ENCODE measurements around the gene KTN1.

Gene KTN1

DNA sequence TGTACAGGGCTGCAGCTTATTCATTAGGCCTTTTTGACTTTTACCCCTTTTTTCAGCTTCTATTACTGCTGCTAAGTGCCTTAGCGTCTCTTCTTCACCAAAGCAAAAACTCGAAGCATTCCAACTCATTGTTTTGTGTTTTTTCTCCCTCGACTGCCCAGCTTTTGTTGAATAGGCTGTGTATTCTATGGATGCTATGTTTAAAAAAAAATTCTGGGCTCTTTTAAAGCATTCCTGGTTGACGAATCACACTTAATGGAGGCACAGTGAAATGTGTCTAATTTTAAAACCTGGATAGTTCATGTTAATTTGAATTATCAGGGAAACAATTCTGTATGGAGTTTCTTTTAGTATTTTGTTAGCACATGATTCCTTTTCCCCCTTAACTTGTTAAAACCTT is 29.7 kb downstream of the KTN1 start:
- no peak overlapping the region for H3K27ac ChIP-seq (ENCODE audit: low read length)
- no peaks in the 10 kb centered on the region for H3K36me3 ChIP-seq (ENCODE audit: control insufficient read depth in 2 of 2, insufficient read depth in 2 of 2, low read length in 2 of 2)
- H3K4me1 ChIP-seq (ENCODE audit: control insufficient read depth, insufficient read depth, low read length), result no peaks in the 10 kb centered on the region
- no peaks in the 10 kb centered on the region for H3K27me3 ChIP-seq (ENCODE audit: control insufficient read depth in 1 of 2, insufficient read depth in 2 of 2, low read length in 2 of 2)
- H3K9me3 ChIP-seq (ENCODE audit: control insufficient read depth in 2 of 2, low read length in 2 of 2), result no peaks in the 10 kb centered on the region
- no peak overlapping the region for H3K9ac ChIP-seq (ENCODE audit: low read length in 2 of 2)
- no peak overlapping the region for H3K4me3 ChIP-seq (ENCODE audit: low read length in 2 of 2)

DNA sequence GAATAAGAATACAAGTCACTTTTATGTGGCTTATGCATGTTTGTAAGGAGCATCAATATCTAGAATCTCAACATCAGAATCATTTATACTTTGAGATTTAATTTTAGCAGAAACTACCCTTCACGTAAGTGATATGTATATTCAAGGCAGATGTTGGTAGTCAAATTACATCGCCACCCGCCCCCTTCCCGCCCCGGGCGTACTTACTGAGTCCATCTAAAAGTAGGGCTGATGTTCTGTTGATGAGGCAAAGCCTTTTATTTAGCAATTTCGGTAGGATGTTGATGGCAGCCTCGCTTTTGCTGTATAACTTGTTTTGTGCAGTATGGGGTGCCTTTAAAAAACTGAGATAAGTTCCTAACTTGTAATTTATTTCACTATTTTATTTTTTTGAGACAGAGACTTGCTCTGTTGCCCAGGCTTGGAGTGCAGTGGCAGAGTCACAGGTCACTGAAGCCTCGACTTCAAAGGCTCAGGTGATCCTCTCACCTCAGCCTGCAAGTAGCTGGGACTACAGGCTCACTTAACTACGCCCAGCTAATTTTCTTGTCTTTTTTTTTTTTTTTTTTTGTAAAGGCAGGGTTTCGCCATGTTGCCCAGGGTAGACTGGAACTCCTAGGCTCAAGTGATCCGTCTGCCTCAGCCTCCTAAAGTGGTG is 30.8 kb downstream of the KTN1 start:
- H3K4me1 ChIP-seq (ENCODE audit: control insufficient read depth, insufficient read depth, low read length), result no peaks in the 10 kb centered on the region
- H3K9ac ChIP-seq (ENCODE audit: low read length in 2 of 2), result no peak overlapping the region
- no peaks in the 10 kb centered on the region for H3K9me3 ChIP-seq (ENCODE audit: control insufficient read depth in 2 of 2, low read length in 2 of 2)
- no peak overlapping the region for H3K27ac ChIP-seq (ENCODE audit: low read length)
- no peak overlapping the region for H3K4me3 ChIP-seq (ENCODE audit: low read length in 2 of 2)
- H3K27me3 ChIP-seq (ENCODE audit: control insufficient read depth in 1 of 2, insufficient read depth in 2 of 2, low read length in 2 of 2), result no peaks in the 10 kb centered on the region
- H3K36me3 ChIP-seq (ENCODE audit: control insufficient read depth in 2 of 2, insufficient read depth in 2 of 2, low read length in 2 of 2), result no peaks in the 10 kb centered on the region

DNA sequence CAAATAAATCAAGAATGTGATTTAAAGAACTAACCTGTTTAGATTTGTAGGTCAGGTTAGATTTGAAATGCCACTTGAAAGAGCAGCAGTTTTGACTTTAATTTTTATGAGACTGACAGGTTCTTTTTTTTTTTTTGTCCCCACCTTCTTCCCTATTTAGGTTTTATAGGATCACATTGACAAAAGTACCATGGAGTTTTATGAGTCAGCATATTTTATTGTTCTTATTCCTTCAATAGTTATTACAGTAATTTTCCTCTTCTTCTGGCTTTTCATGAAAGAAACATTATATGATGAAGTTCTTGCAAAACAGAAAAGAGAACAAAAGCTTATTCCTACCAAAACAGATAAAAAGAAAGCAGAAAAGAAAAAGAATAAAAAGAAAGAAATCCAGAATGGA is 31.9 kb downstream of the KTN1 start:
- H3K9me3 ChIP-seq (ENCODE audit: control insufficient read depth in 2 of 2, low read length in 2 of 2), result no peaks in the 10 kb centered on the region
- H3K27ac ChIP-seq (ENCODE audit: low read length), result no peak overlapping the region
- no peak overlapping the region for H3K9ac ChIP-seq (ENCODE audit: low read length in 2 of 2)
- H3K27me3 ChIP-seq (ENCODE audit: control insufficient read depth in 1 of 2, insufficient read depth in 2 of 2, low read length in 2 of 2), result no peaks in the 10 kb centered on the region
- no peak overlapping the region for H3K4me3 ChIP-seq (ENCODE audit: low read length in 2 of 2)
- H3K36me3 ChIP-seq (ENCODE audit: control insufficient read depth in 2 of 2, insufficient read depth in 2 of 2, low read length in 2 of 2), result no peaks in the 10 kb centered on the region
- H3K4me1 ChIP-seq (ENCODE audit: control insufficient read depth, insufficient read depth, low read length), result no peaks in the 10 kb centered on the region

DNA sequence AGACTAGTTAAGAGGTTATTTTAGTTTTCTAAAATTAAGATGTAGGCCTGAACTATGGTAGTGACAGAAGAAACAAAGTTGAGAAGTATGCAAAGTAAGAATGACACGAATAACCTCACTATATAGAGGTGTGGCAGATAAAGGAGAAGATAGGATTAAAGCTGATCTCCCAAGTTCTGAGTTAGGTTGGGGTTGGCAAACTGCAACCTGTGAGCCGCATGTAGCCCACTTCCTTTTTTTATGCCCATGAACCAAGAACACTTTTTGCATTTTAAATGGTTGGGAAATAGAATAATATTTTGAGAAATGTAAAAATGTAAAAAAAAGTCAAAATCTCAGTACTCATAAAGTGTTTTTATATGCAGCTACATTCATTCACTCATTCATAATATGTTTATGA is 34.3 kb downstream of the KTN1 start:
- H3K9ac ChIP-seq (ENCODE audit: low read length in 2 of 2), result no peak overlapping the region
- H3K36me3 ChIP-seq (ENCODE audit: control insufficient read depth in 2 of 2, insufficient read depth in 2 of 2, low read length in 2 of 2), result peaks cover 5 to 13% of the 10 kb centered on the region in 2 donors
- no peaks in the 10 kb centered on the region for H3K9me3 ChIP-seq (ENCODE audit: control insufficient read depth in 2 of 2, low read length in 2 of 2)
- H3K4me1 ChIP-seq (ENCODE audit: control insufficient read depth, insufficient read depth, low read length), result no peaks in the 10 kb centered on the region
- H3K27ac ChIP-seq (ENCODE audit: low read length), result no peak overlapping the region
- no peak overlapping the region for H3K4me3 ChIP-seq (ENCODE audit: low read length in 2 of 2)
- H3K27me3 ChIP-seq (ENCODE audit: control insufficient read depth in 1 of 2, insufficient read depth in 2 of 2, low read length in 2 of 2), result no peaks in the 10 kb centered on the region

DNA sequence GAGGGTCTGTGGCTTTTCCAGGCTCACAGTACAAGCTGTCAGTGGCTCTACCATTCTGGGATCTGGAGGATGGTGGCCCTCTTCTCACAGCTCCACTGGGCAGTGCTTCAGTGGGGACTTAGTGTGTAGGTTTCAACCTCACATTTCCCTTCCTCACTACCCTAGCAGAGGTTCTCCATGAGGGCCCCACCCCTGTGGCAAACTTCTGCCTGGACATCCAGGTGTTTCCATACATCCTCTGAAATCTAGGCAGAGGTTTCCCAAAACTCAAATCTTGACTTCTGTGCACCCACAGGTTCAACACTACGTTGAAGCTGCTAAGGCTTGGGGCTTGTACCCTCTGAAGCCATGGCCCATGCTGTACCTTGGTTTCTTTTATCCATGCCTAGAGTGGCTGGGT is 40.3 kb downstream of the KTN1 start:
- peaks cover 15 to 36% of the 10 kb centered on the region in 2 donors for H3K36me3 ChIP-seq (ENCODE audit: control insufficient read depth in 2 of 2, insufficient read depth in 2 of 2, low read length in 2 of 2)
- H3K9me3 ChIP-seq (ENCODE audit: control insufficient read depth in 2 of 2, low read length in 2 of 2), result no peaks in the 10 kb centered on the region
- no peak overlapping the region for H3K27ac ChIP-seq (ENCODE audit: low read length)
- H3K4me3 ChIP-seq (ENCODE audit: low read length in 2 of 2), result no peak overlapping the region
- no peak overlapping the region for H3K9ac ChIP-seq (ENCODE audit: low read length in 2 of 2)
- H3K27me3 ChIP-seq (ENCODE audit: control insufficient read depth in 1 of 2, insufficient read depth in 2 of 2, low read length in 2 of 2), result no peaks in the 10 kb centered on the region
- H3K4me1 ChIP-seq (ENCODE audit: control insufficient read depth, insufficient read depth, low read length), result no peaks in the 10 kb centered on the region

DNA sequence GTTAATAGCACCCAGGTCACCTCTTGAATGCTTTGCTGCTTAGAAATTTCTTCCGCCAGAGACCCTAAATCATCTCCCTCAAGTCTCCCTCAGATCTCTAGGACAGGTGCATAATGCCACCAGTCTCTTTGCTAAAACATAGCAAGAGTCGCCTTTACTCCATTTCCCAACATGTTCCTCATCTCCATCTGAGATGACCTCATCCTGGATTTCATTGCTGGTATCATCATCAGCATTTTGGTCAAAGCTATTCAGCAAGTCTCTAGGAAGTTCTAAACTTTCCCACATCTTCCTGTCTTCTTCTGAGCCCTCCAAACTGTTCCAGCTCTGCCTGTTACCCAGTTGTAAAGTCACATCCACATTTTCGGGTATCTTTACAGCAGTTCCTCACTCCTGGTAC is 41.0 kb downstream of the KTN1 start:
- H3K27ac ChIP-seq (ENCODE audit: low read length), result no peak overlapping the region
- no peaks in the 10 kb centered on the region for H3K27me3 ChIP-seq (ENCODE audit: control insufficient read depth in 1 of 2, insufficient read depth in 2 of 2, low read length in 2 of 2)
- no peak overlapping the region for H3K9ac ChIP-seq (ENCODE audit: low read length in 2 of 2)
- H3K36me3 ChIP-seq (ENCODE audit: control insufficient read depth in 2 of 2, insufficient read depth in 2 of 2, low read length in 2 of 2), result peaks cover 15 to 36% of the 10 kb centered on the region in 2 donors
- no peak overlapping the region for H3K4me3 ChIP-seq (ENCODE audit: low read length in 2 of 2)
- no peaks in the 10 kb centered on the region for H3K9me3 ChIP-seq (ENCODE audit: control insufficient read depth in 2 of 2, low read length in 2 of 2)
- H3K4me1 ChIP-seq (ENCODE audit: control insufficient read depth, insufficient read depth, low read length), result no peaks in the 10 kb centered on the region

DNA sequence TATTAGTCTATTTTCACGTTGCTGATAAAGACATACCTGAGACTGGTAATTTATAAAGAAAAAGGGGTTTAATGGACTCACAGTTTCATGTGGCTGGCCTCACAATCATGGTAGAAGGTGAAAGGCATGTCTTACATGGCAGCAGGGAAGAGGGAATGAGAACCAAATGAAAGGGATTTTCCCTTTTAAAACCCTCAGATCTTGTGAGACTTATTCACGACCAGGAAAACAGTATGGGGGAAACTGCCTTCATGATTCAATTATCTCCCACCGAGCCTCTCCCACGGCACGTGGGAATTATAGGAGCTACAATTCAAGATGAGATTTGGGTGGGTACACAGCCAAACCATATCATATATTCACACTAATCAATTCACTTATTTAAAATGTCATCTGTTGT is 41.4 kb downstream of the KTN1 start:
- no peak overlapping the region for H3K9ac ChIP-seq (ENCODE audit: low read length in 2 of 2)
- no peak overlapping the region for H3K27ac ChIP-seq (ENCODE audit: low read length)
- H3K4me1 ChIP-seq (ENCODE audit: control insufficient read depth, insufficient read depth, low read length), result no peaks in the 10 kb centered on the region
- H3K27me3 ChIP-seq (ENCODE audit: control insufficient read depth in 1 of 2, insufficient read depth in 2 of 2, low read length in 2 of 2), result no peaks in the 10 kb centered on the region
- H3K9me3 ChIP-seq (ENCODE audit: control insufficient read depth in 2 of 2, low read length in 2 of 2), result no peaks in the 10 kb centered on the region
- no peak overlapping the region for H3K4me3 ChIP-seq (ENCODE audit: low read length in 2 of 2)
- H3K36me3 ChIP-seq (ENCODE audit: control insufficient read depth in 2 of 2, insufficient read depth in 2 of 2, low read length in 2 of 2), result peaks cover 15 to 36% of the 10 kb centered on the region in 2 donors

DNA sequence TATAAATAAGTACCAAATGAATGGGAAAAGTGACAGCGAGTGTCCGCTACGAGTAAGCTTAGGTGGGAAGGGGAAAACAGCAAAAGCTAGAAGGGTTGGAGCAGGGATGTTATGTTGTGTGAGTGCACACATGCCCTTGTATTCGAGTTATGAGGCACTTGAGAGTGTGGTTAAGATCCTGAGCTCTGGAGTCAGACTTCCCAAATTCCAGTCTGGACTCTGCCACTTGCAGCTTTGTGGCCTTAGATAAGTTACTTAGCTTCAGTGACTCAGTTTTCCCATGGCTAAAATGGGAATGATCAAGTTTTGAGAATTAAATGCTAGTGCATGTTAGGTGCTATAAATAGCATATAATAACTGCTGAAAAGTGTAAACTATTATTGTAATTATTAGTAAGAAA is 44.9 kb downstream of the KTN1 start:
- Histone ChIP-seq H3K4me3 (ENCODE audit: low read length in 2 of 2) (no peak overlapping the region), H3K36me3 (ENCODE audit: control insufficient read depth in 2 of 2, insufficient read depth in 2 of 2, low read length in 2 of 2) (peaks cover 19 to 23% of the 10 kb centered on the region in 2 donors), H3K27ac (ENCODE audit: low read length) (no peak overlapping the region), H3K9me3 (ENCODE audit: control insufficient read depth in 2 of 2, low read length in 2 of 2) (no peaks in the 10 kb centered on the region), H3K9ac (ENCODE audit: low read length in 2 of 2) (no peak overlapping the region), H3K27me3 (ENCODE audit: control insufficient read depth in 1 of 2, insufficient read depth in 2 of 2, low read length in 2 of 2) (no peaks in the 10 kb centered on the region), H3K4me1 (ENCODE audit: control insufficient read depth, insufficient read depth, low read length) (no peaks in the 10 kb centered on the region)

DNA sequence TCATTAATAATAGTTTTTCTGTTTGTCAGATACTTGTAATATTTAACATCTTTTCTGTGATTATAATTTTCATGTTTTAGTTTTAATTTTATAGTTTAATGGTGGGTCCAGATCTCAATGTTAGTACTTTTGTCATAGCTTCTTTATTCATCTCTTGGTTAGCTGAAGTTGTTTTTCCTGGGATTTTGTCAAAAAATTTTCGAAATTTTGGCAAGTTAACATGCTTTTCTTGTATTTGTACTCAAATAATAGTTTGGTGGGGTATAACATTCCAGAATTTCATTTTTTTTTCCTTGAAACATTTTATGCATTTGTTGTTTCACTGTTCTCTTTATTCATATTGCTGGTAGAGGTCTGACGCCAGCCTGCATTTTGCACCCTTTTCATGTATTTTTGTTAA is 45.5 kb downstream of the KTN1 start:
- no peak overlapping the region for H3K9ac ChIP-seq (ENCODE audit: low read length in 2 of 2)
- H3K9me3 ChIP-seq (ENCODE audit: control insufficient read depth in 2 of 2, low read length in 2 of 2), result no peaks in the 10 kb centered on the region
- H3K27me3 ChIP-seq (ENCODE audit: control insufficient read depth in 1 of 2, insufficient read depth in 2 of 2, low read length in 2 of 2), result no peaks in the 10 kb centered on the region
- no peak overlapping the region for H3K4me3 ChIP-seq (ENCODE audit: low read length in 2 of 2)
- H3K36me3 ChIP-seq (ENCODE audit: control insufficient read depth in 2 of 2, insufficient read depth in 2 of 2, low read length in 2 of 2), result peaks cover 17 to 24% of the 10 kb centered on the region in 2 donors
- no peaks in the 10 kb centered on the region for H3K4me1 ChIP-seq (ENCODE audit: control insufficient read depth, insufficient read depth, low read length)
- no peak overlapping the region for H3K27ac ChIP-seq (ENCODE audit: low read length)

DNA sequence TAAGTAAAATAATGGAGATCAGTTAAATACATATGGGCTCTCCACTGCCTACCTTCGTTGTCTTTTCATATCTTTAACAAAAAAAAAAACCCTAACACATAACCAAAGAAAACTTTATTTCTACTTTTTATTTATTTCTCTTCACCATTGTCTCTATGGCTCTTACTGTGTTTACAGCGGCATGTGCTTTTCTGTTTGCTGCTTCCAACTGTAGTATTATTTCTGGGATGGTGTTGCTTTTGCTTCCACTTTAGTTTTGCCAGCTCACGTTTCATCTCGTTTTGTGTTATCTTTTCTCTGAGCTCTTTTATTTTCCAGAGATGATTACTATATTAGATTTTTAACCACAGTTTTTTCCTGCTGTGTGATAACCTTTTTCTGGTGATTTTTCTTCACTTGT is 46.1 kb downstream of the KTN1 start:
- H3K27ac ChIP-seq (ENCODE audit: low read length), result no peak overlapping the region
- peaks cover 17 to 23% of the 10 kb centered on the region in 2 donors for H3K36me3 ChIP-seq (ENCODE audit: control insufficient read depth in 2 of 2, insufficient read depth in 2 of 2, low read length in 2 of 2)

DNA sequence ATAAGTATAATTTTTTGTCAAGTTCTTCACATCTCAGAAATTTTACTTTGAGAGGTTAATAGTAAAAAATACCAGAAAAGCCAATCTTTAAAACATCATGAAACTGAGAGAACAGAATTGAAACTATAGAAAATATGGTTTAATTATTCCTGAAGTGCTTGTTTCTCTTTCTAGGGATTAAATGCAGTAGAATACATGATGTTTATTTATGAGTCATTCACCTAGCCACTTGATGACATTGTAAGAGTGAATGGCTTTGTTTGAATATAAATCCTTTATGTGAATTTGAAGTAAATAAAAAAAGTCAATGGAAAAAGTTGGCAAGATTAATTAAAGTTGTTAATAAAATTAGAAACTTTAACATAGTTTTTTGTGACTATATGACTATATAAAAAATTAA is 48.4 kb downstream of the KTN1 start:
- Histone ChIP-seq H3K27ac (ENCODE audit: low read length) (no peak overlapping the region), H3K27me3 (ENCODE audit: control insufficient read depth in 1 of 2, insufficient read depth in 2 of 2, low read length in 2 of 2) (no peaks in the 10 kb centered on the region), H3K9me3 (ENCODE audit: control insufficient read depth in 2 of 2, low read length in 2 of 2) (no peaks in the 10 kb centered on the region), H3K36me3 (ENCODE audit: control insufficient read depth in 2 of 2, insufficient read depth in 2 of 2, low read length in 2 of 2) (peaks cover 19% of the 10 kb centered on the region in 2 donors), H3K4me3 (ENCODE audit: low read length in 2 of 2) (no peak overlapping the region), H3K9ac (ENCODE audit: low read length in 2 of 2) (no peak overlapping the region), H3K4me1 (ENCODE audit: control insufficient read depth, insufficient read depth, low read length) (no peaks in the 10 kb centered on the region)

More for the DNA sequence above, 46.1 kb downstream of the KTN1 start:
- H3K9ac ChIP-seq (ENCODE audit: low read length in 2 of 2), result no peak overlapping the region
- H3K4me1 ChIP-seq (ENCODE audit: control insufficient read depth, insufficient read depth, low read length), result no peaks in the 10 kb centered on the region
- no peaks in the 10 kb centered on the region for H3K27me3 ChIP-seq (ENCODE audit: control insufficient read depth in 1 of 2, insufficient read depth in 2 of 2, low read length in 2 of 2)
- H3K9me3 ChIP-seq (ENCODE audit: control insufficient read depth in 2 of 2, low read length in 2 of 2), result no peaks in the 10 kb centered on the region
- no peak overlapping the region for H3K4me3 ChIP-seq (ENCODE audit: low read length in 2 of 2)
